Measurements from ENCODE around the gene SCUBE3. TPM values are rescaled to one million over a fixed set of nuclear protein-coding genes. Genes with fewer than 3 reads are reported as not detected.

The SCUBE3 gene
- not detected in 2 replicates for total RNA-seq

GRCh38 chr6:35213824-35214756, at the start of gene SCUBE3:
Gene SCUBE3 (plus strand): TSS chr6:35213956. CDS start chr6:35214419, 463 bp downstream.

GRCh38 chr6:35259194-35259947, 45.6 kb downstream of the SCUBE3 start, which contains the start of gene ZNF76:
Gene ZNF76 (plus strand): TSS chr6:35259735. CDS start chr6:35281152, 21,417 bp downstream.

GRCh38 chr6:35297601-35298481, 84.1 kb downstream of the SCUBE3 start, which contains the start of gene DEF6:
Gene DEF6 (plus strand): TSS chr6:35297818. CDS start chr6:35297857, 39 bp downstream.

Other genes starting within 250 kb of the SCUBE3 start
- gene TCP11, start 72.6 kb upstream of the SCUBE3 start, total RNA-seq: under 0.01 TPM in 1 of 2 replicates, not detected in the other
- 4.8 and 9.8 TPM in 2 replicates for gene ZNF76, start 45.8 kb downstream of the SCUBE3 start, total RNA-seq
- 23.2 and 24.6 TPM in 2 replicates for gene DEF6, start 83.9 kb downstream of the SCUBE3 start, total RNA-seq
- gene PPARD, start 128.6 kb downstream of the SCUBE3 start, total RNA-seq: 10.6 and 34.4 TPM in 2 replicates
- 49.6 and 52.0 TPM in 2 replicates for gene FANCE, start 238.4 kb downstream of the SCUBE3 start, total RNA-seq

Data from nasal cavity respiratory epithelium epithelial cell of viscerocranial mucosa (primary cell).